ENCODE results near the gene SLF2.

SLF2 gene

GRCh38 chr10:100912605-100913469 lies at the start of gene SLF2:
SLF2 (plus strand) TSS chr10:100912963; CDS start chr10:100913111, 148 bp downstream.
- DNase-seq (peak; percentile 95), ATAC-seq (replicated peaks) (peak; percentile 96 to 97)
- peak within 1 kb of the TSS; percentile 98 to 100 for H3K4me3 Mint-ChIP-seq
- H3K27ac Mint-ChIP-seq: peak within 1 kb of the TSS; percentile 98
- no peaks in the 10 kb centered on the region for H3K27me3 Mint-ChIP-seq
- H3K36me3 Mint-ChIP-seq: peaks cover 14 to 26% of the 10 kb centered on the region in 2 donors
- peaks cover 21 to 34% of the 10 kb centered on the region in 2 donors for H3K4me1 Mint-ChIP-seq
- H3K9me3 Mint-ChIP-seq: no peaks in the 10 kb centered on the region

GRCh38 chr10:100863433-100863832 lies 49.3 kb upstream of the SLF2 start:
- H3K36me3 Mint-ChIP-seq: no peaks in the 10 kb centered on the region
- peaks cover 5 to 6% of the 10 kb centered on the region in 2 donors for H3K4me1 Mint-ChIP-seq
- no peaks in the 10 kb centered on the region for H3K9me3 Mint-ChIP-seq
- DNase-seq (no peak), ATAC-seq (replicated peaks) (no peak)
- no peak overlapping the region for H3K4me3 Mint-ChIP-seq
- H3K27ac Mint-ChIP-seq: no peak overlapping the region
- peaks cover 56 to 83% of the 10 kb centered on the region in 2 donors for H3K27me3 Mint-ChIP-seq

GRCh38 chr10:100864036-100864885 lies 48.5 kb upstream of the SLF2 start:
- H3K9me3 Mint-ChIP-seq: no peaks in the 10 kb centered on the region

GRCh38 chr10:100864978-100865377 lies 47.8 kb upstream of the SLF2 start:
- no peak for ATAC-seq (replicated peaks)
- Mint-ChIP-seq H3K27ac (no peak overlapping the region), H3K4me3 (no peak overlapping the region), H3K4me1 (peaks cover 5 to 6% of the 10 kb centered on the region in 2 donors), H3K9me3 (no peaks in the 10 kb centered on the region), H3K27me3 (peaks cover 47 to 78% of the 10 kb centered on the region in 2 donors), H3K36me3 (no peaks in the 10 kb centered on the region)
- no peak for DNase-seq

More at GRCh38 chr10:100864036-100864885, 48.5 kb upstream of the SLF2 start:
- no peak for ATAC-seq (replicated peaks)
- Mint-ChIP-seq H3K4me3 (no peak overlapping the region), H3K27ac (no peak overlapping the region), H3K27me3 (peaks cover 51 to 81% of the 10 kb centered on the region in 2 donors), H3K36me3 (no peaks in the 10 kb centered on the region), H3K4me1 (peaks cover 5 to 6% of the 10 kb centered on the region in 2 donors)
- no peak for DNase-seq

GRCh38 chr10:100866010-100866409 lies 46.8 kb upstream of the SLF2 start:
- H3K4me3 Mint-ChIP-seq: no peak overlapping the region
- H3K27me3 Mint-ChIP-seq: peaks cover 43 to 73% of the 10 kb centered on the region in 2 donors

GRCh38 chr10:100866575-100867098 lies 46.1 kb upstream of the SLF2 start:
- DNase-seq: no peak
- Mint-ChIP-seq H3K4me3 (no peak overlapping the region), H3K36me3 (no peaks in the 10 kb centered on the region), H3K9me3 (no peaks in the 10 kb centered on the region), H3K27ac (no peak overlapping the region), H3K4me1 (peaks cover 5 to 6% of the 10 kb centered on the region in 2 donors), H3K27me3 (peaks cover 41 to 71% of the 10 kb centered on the region in 2 donors)
- ATAC-seq (replicated peaks): no peak

More at GRCh38 chr10:100866010-100866409, 46.8 kb upstream of the SLF2 start:
- ATAC-seq (replicated peaks) (no peak), DNase-seq (no peak)
- peaks cover 5 to 6% of the 10 kb centered on the region in 2 donors for H3K4me1 Mint-ChIP-seq
- H3K27ac Mint-ChIP-seq: no peak overlapping the region
- H3K9me3 Mint-ChIP-seq: no peaks in the 10 kb centered on the region
- no peaks in the 10 kb centered on the region for H3K36me3 Mint-ChIP-seq

- H3K27me3 Mint-ChIP-seq: peaks cover 37 to 64% of the 10 kb centered on the region in 2 donors
- peaks cover 5 to 6% of the 10 kb centered on the region in 2 donors for H3K4me1 Mint-ChIP-seq
- no peak for DNase-seq
- H3K27ac Mint-ChIP-seq: no peak overlapping the region
- no peaks in the 10 kb centered on the region for H3K36me3 Mint-ChIP-seq
- H3K4me3 Mint-ChIP-seq: no peak overlapping the region
- no peak for ATAC-seq (replicated peaks)
- no peaks in the 10 kb centered on the region for H3K9me3 Mint-ChIP-seq
These were observed 45.4 kb upstream of the SLF2 start for GRCh38 chr10:100867261-100867963.

GRCh38 chr10:100868382-100868781 lies 44.4 kb upstream of the SLF2 start:
- Mint-ChIP-seq H3K9me3 (no peaks in the 10 kb centered on the region), H3K36me3 (no peaks in the 10 kb centered on the region), H3K27ac (no peak overlapping the region), H3K4me1 (peaks cover 5 to 6% of the 10 kb centered on the region in 2 donors), H3K27me3 (peaks cover 37 to 63% of the 10 kb centered on the region in 2 donors), H3K4me3 (no peak overlapping the region)
- no peak for DNase-seq
- ATAC-seq (replicated peaks): no peak

- Mint-ChIP-seq H3K9me3 (no peaks in the 10 kb centered on the region), H3K27ac (no peak overlapping the region)
These were observed 43.4 kb upstream of the SLF2 start for GRCh38 chr10:100869399-100869798.

GRCh38 chr10:100872034-100872791 lies 40.5 kb upstream of the SLF2 start:
- H3K27me3 Mint-ChIP-seq: peaks cover 30 to 56% of the 10 kb centered on the region in 2 donors
- no peak overlapping the region for H3K4me3 Mint-ChIP-seq
- no peak overlapping the region for H3K27ac Mint-ChIP-seq
- ATAC-seq (replicated peaks) (peak; percentile 87 to 90), DNase-seq (peak; percentile 23)
- H3K36me3 Mint-ChIP-seq: no peaks in the 10 kb centered on the region
- H3K9me3 Mint-ChIP-seq: no peaks in the 10 kb centered on the region
- H3K4me1 Mint-ChIP-seq: peaks cover 0 to under 1% of the 10 kb centered on the region in 2 donors

More at GRCh38 chr10:100869399-100869798, 43.4 kb upstream of the SLF2 start:
- DNase-seq: no peak
- Mint-ChIP-seq H3K4me3 (no peak overlapping the region), H3K36me3 (no peaks in the 10 kb centered on the region), H3K4me1 (peaks cover 5 to 6% of the 10 kb centered on the region in 2 donors), H3K27me3 (peaks cover 35 to 58% of the 10 kb centered on the region in 2 donors)
- ATAC-seq (replicated peaks): no peak

GRCh38 chr10:100873146-100873826 lies 39.5 kb upstream of the SLF2 start:
- peaks cover 38 to 59% of the 10 kb centered on the region in 2 donors for H3K27me3 Mint-ChIP-seq
- ATAC-seq (replicated peaks) (no peak), DNase-seq (no peak)
- H3K36me3 Mint-ChIP-seq: no peaks in the 10 kb centered on the region
- no peak overlapping the region for H3K27ac Mint-ChIP-seq
- H3K4me3 Mint-ChIP-seq: no peak overlapping the region
- no peaks in the 10 kb centered on the region for H3K9me3 Mint-ChIP-seq
- H3K4me1 Mint-ChIP-seq: no peaks in the 10 kb centered on the region

- no peak for ATAC-seq (replicated peaks)
- no peak for DNase-seq
- no peaks in the 10 kb centered on the region for H3K36me3 Mint-ChIP-seq
- H3K27ac Mint-ChIP-seq: no peak overlapping the region
- peaks cover 40 to 60% of the 10 kb centered on the region in 2 donors for H3K27me3 Mint-ChIP-seq
- H3K4me1 Mint-ChIP-seq: peaks cover 0 to 2% of the 10 kb centered on the region in 2 donors
- no peaks in the 10 kb centered on the region for H3K9me3 Mint-ChIP-seq
- no peak overlapping the region for H3K4me3 Mint-ChIP-seq
These were observed 38.9 kb upstream of the SLF2 start for GRCh38 chr10:100873827-100874326.

All from stimulated activated naive B cell treated with anti-CD40 and anti-IgM and Interleukin-4, amounts not matched to agents 10 μg/mL and 1 μg/mL and 100 μg/mL, for 72 hours (primary cell).